SK-N-SH (cell line): Measurements from ENCODE around the gene CEP131.

Experiments used
- CTCF ChIP-seq: fragments of 200-600 bp; sonication (generic); IDR thresholded peaks from 2 replicates; pipeline ENCODE4 v1.6.1; 2017; ENCODE audit warnings: antibody characterized with exemption, mild to moderate bottlenecking, moderate library complexity
- EP300 ChIP-seq, 2 experiments: IDR thresholded peaks; 2 replicates each; pipeline versions ENCODE4 v1.4.0 to v1.6.1; 2012; ENCODE audit warnings: borderline replicate concordance in 1 of 2, low read depth in 1 of 2, low read length in 1 of 2
- EZH2phosphoT487 ChIP-seq: fragments of 200-600 bp; sonication (generic); IDR thresholded peaks from 2 replicates; pipeline ENCODE4 v1.6.1; 2017; ENCODE audit warnings: low read depth, mixed run types, mild to moderate bottlenecking, antibody characterized with exemption, moderate library complexity, borderline replicate concordance
- JUND ChIP-seq: IDR thresholded peaks from 2 replicates; pipeline ENCODE4 v1.4.0; 2012
- MAX ChIP-seq: IDR thresholded peaks from 2 replicates; pipeline ENCODE4 v1.4.0; 2012; ENCODE audit warnings: low read depth
- REST ChIP-seq: IDR thresholded peaks from 2 replicates; pipeline ENCODE4 v1.6.1; 2012; ENCODE audit warnings: mild to moderate bottlenecking, low read depth, low read length, moderate library complexity
- RFX5 ChIP-seq: IDR thresholded peaks from 2 replicates; pipeline ENCODE4 v1.6.1; 2012; ENCODE audit warnings: mild to moderate bottlenecking, improper control_type of control experiment, low read length
- RXRA ChIP-seq: IDR thresholded peaks from 2 replicates; pipeline ENCODE4 v1.4.0; 2012; ENCODE audit warnings: low read depth, mild to moderate bottlenecking, borderline replicate concordance
- SIN3A ChIP-seq: IDR thresholded peaks from 2 replicates; pipeline ENCODE4 v1.6.1; 2012; ENCODE audit warnings: low read depth, mild to moderate bottlenecking, low read length, moderate library complexity, borderline replicate concordance
- SMC3 ChIP-seq: IDR thresholded peaks from 2 replicates; pipeline ENCODE4 v1.6.1; 2012; ENCODE audit warnings: low read depth, low read length, improper control_type of control experiment
- TAF1 ChIP-seq: IDR thresholded peaks from 2 replicates; pipeline ENCODE4 v1.6.1; 2012; ENCODE audit warnings: low read depth, mild to moderate bottlenecking, low read length, moderate library complexity, borderline replicate concordance
- TEAD4 ChIP-seq: IDR thresholded peaks from 2 replicates; pipeline ENCODE4 v1.4.0; 2012; ENCODE audit warnings: mild to moderate bottlenecking, borderline replicate concordance; ENCODE audit not compliant: insufficient read depth
- YY1 ChIP-seq: IDR thresholded peaks from 2 replicates; pipeline ENCODE4 v1.4.0; 2012; ENCODE audit warnings: low read depth, mild to moderate bottlenecking

- TF ChIP-seq EP300 (IDR thresholded peaks at IDR 0.05; ENCODE audit: borderline replicate concordance in 1 of 2, low read depth in 1 of 2, low read length in 1 of 2), result no peak
- no peak for TF ChIP-seq EZH2phosphoT487
- TF ChIP-seq CTCF, result no peak
- no peak for TF ChIP-seq TEAD4
- TF ChIP-seq TAF1, result no peak
- TF ChIP-seq SIN3A, result no peak
- no peak for TF ChIP-seq JUND
- TF ChIP-seq RFX5, result no peak
- no peak for TF ChIP-seq YY1
- TF ChIP-seq RXRA, result no peak
- TF ChIP-seq MAX, result no peak
- TF ChIP-seq SMC3, result no peak
- TF ChIP-seq REST, result no peak
Measured at GRCh38 chr17:81246679-81247338, 24.0 kb upstream of the CEP131 start.
